Body of pancreas (tissue), 4 donors: ENCODE results near the gene SCAPER.

ENCODE experiments used
- CTCF ChIP-seq, 7 experiments: fragments of 450-650 bp in 4 of 7; fragments of 200-600 bp in 3 of 7; sonication (generic) in 3 of 7; IDR thresholded peaks; one replicate each; pipeline ENCODE4 v1.5.1; 2016 to 2019; ENCODE audit warnings: antibody characterized with exemption in 7 of 7
- POLR2A ChIP-seq, 3 donors: fragments of 450-650 bp; IDR thresholded peaks; one replicate each; pipeline ENCODE4 v1.6.1; 2016; ENCODE audit warnings: antibody characterized with exemption in 3 of 3, mild to moderate bottlenecking in 2 of 3

DNA sequence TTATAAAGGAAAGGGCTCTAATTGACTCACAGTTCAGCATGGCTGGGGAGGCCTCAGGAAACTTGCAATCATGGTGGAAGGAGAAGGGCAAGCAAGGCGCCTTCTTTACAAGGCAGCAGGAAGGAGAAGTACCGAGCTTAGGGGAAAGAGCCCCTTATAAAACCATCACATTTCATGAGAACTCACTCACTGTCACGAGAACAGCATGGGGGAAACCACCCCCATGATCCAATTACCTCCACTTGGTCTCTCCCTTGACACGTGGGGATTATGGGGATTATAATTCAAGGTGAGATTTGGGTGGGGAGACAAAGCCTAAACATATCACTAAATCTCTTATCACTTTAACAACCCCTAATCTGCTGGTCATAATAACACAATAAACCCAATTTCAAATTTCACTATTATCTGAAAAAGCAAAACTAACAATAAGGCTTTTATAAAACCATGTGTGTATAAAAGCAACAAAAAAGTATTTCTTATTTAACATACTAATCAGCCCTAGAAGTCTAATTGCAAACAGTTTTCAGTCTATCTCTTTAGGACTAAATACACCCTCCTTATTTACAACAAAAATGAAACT is 43.2 kb downstream of the SCAPER start:
- TF ChIP-seq CTCF (IDR thresholded peaks at IDR 0.05) (no peak), POLR2A (IDR thresholded peaks at IDR 0.05) (no peak)
